CD4-positive, alpha-beta T cell treated with Interferon gamma for 1 hour (primary cell): ENCODE data around the gene NALCN.

Experiments
- DNase-seq: peaks from one replicate; pipeline ENCODE4 v3.0.0-alpha.2; 2020

Gene NALCN

DNA sequence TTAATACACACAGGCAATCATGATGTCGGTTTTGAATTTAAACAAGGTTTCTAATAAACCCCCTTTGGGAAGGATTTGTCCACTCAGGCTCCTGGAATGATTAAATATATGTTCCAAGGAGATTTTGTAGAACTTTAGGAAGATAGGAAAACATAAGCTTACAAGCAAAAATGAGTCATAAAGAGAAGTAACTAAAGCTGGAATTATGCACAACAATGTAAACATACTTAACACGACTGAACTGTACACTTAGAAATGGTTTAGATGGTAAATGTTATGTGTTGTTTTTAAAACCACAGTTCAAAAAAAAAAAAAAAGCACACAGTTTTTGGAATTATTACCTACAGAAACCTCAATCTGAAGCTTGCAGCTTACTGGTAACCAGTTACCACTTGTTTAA is 304.4 kb downstream of the NALCN start:
- no peak for DNase-seq

DNA sequence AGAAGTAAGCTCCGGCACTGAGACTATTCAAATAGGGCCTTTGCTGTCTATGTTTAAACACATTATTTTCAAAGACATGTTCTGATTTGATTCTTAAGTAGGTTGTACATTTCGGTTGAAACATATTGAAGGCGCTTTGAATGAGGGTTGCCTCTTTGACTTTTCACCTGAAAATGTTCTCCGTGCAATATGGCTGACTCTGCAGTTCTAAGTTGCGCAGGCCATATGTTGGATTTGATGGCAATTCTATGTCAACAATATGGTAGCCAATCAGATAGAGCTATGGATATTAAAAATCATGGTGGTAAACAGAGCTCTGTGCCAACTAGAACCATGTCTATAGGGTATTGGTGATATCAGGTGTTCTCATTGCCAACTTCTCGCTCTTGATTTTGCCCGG is 307.3 kb downstream of the NALCN start:
- no peak for DNase-seq

DNA sequence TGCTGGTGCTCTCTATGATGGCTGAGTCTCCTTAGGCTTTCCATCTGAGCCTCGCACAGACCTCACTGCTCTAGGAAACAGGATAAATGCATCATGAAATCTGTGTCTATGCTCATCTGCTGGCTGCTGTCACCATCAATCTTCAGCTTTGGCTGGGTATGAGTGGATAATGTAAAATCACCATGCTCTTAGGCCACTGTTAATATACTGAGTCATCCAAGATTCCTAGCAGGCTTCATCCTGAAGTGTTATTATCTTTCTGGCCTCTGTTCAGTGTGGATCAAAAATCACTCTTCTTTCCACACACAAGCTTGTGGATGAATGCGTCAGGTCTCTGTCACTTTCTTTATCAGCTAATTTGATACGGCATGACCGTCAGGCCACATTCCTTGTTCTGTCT is 317.4 kb downstream of the NALCN start:
- no peak for DNase-seq

DNA sequence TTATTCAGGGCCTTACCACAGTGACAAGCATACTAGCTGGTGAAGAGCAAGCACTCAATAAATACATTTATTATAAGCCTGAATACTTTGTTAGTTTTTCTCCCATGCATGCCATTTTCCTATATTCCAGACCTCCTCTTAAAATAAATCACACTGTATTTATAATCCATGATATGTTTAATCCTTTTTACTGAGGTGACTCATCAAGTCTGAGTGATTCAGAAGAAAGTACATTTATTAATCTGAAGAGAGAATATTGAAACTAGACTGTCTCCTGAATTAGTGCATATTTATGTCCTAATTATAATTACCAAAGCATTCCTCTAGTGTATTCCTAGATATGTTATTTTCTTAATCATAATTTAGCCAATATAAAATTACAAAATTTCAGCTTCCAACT is 323.3 kb downstream of the NALCN start:
- DNase-seq: no peak

DNA sequence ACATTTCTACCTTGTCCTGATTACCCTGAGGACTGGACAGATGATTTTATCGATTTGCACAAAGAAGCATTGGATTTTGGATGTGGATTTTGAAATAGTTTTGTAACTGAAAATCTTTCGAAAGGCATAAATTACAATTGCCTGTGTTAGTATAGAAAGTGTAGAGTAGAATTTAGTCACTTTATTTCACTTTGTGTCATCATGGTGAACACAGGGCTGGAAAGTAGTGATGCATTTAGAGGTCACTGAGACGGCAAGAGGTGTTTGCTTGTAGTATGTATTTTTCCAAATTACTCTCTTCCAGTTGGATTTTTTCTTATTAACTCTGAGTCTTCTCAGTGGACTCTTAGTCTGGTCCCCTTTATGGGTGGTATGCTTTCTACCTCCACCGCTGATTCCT is 326.0 kb downstream of the NALCN start:
- no peak for DNase-seq

DNA sequence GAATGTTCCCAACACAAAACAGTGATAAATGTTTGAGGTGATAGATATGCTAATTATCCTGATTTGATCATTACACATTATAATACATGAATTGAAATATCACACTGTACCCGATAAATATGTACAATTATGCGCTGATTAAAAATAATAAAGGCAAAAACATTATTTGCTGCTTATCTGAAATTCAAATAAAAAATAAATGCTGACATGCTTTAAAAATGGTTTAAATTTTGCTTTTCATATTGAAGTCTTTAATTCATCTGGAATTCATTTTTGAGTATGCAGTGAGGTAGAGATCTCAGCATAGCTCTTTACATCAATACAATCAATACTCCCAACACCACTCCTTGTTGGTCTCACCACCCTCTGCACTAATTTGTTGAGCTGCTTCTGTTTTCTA is 330.8 kb downstream of the NALCN start:
- no peak for DNase-seq

DNA sequence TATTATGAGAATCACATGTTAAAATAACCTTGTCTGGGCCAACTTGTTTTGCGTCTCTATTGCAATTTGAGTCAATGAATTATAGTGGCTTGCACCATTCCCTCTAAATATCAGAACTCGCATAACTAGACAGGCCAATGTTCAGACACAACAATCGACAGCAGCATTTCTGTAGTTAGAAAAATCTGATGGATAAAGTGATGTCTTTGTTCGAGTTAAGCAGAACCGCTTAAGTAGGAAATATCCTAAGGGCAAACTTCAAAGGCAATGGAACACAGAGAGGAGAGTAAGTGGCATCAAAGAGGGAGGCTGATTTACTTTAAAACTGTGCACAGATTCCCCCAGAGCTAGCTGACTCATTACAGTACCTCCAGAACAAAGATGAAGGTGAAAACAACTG is 333.9 kb downstream of the NALCN start:
- no peak for DNase-seq

DNA sequence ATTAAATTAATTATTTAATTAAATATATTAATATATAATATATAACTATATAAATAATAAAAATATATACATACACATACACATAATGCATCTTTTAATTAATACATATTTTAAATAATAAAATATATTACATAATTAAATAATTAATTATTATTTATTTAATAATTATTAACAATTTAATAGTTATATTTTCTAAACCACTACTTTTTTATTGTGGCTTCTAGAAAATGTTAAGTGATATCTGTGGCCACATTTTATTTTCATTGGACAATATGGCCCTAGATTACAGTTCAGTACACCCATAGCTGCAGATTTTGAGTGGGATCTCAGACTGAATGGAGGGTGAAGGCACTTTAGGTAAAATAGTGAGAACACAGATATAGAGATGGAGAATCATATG is 335.7 kb downstream of the NALCN start:
- DNase-seq: no peak

DNA sequence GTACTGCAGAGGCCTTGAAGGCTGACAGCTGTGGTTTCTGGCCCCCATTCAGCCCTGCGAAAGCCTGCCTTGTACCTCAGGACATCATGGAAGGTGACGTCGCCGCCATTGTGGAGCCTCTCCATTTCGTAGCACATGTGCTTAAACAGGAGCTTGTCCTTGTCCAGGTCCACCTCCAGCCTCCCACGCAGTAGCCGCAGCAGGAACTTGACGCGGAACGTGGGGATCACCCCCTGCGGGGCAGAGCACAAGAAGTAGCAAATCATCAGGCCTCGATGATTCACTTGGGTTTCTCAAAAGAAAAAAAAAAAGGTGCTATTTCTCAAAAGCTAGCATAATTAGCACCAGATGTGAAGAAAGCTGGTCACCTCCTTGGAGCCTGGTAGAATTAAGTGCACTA is 351.0 kb downstream of the NALCN start:
- DNase-seq: no peak

DNA sequence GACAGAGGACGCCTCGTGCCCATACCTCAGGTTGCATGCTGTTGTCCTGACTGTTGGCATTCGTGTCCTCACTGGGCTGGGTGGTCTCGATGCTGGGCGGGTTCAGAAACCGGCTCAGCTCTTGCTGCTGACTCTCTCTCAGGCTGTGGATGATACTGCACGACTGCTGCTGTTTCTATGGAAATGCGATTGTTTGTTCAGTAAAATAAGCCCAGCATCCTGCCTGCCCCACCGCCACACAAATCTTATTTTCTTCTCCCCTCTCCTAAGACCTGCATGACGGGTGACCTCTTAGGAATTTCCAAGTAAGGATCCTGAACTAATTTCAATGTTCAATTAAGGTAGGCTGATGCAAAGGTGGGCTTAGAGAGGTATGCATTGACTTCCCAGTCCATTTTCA is 356.5 kb downstream of the NALCN start:
- DNase-seq: no peak

DNA sequence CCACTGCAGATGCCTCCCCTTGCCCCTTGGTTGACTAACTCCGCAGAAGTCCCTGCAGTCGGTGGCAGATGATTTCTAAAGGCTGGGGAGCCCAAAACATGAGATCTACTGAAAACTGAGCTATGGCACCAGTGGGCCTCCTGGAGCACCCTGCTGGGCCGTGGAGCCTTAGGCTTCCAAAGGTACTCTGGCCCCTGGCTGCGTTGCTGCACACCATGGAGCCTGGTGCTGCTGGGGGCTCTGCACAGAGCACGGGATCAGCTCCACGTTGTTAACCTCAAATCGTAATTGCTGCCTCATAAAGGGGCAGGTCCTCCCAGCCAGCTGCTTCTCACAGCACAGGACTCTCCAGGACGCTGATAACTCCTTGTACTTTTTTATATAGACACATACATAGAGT is 357.5 kb downstream of the NALCN start:
- no peak for DNase-seq

DNA sequence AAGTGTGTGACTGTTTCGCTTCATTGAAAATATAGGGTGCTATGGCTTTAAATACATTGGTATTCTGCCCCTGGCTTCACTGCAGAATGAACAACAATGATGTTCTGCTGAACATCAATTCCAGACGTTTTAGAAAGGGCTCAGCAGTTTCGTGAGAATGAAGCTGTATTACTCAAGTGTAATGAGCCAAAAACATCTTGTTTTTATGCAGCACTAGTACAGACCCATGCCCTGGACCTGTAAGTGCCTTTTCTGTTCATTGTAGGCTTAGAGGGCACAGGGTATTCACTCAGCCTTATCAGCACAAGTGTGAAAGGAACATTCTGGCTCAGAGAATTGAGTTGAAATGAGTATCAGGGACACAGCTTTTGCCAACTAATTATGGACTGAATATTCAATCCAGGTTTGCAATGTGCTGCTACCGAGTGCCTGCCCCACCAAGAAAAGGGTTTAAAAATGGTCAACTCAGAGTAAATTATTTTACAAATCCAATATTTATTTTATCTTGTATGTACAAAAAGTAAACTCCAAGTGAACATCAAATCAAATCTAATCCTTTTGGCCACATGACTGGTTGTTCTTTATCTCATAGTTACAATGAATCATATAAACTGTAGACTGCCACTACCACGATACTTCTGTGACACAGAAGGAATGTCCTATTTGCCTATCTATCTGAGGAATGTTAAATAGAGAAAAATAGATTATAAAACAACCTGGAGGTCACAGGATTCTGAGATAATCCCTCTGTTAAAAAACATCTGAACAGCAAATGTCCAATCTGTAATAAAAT is 362.8 kb downstream of the NALCN start:
- DNase-seq: no peak

DNA sequence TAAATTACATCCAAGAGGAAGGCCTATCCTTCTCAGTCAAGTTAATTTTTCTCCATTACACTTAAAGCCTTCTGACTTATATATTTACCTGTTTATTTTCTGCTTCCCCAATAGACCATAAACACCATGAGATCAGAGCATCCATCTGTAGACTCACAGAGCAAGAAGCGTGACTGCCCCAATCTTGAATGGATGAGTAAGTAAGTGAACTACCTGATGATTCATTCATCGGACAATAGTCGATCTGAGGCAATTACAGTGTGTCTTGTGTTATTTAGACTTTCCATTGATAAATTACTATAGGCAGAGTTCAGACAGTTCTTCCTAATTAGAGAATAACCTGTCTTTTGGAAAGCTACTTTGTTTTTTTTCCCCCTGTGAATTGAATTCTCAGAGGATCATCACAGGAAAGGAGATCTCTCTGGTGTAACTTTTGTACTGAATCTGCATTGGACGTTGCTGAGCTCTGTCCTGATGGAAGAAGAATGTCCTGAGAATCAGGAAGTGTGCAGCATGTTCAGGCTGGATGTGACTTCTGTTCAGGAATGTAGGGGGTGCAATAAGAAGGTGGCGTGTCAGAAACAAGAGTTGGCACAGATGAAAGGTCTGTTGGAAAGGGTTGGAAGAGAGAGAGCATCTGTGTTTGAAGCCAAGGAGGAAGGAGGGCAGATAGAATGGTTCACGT is 367.0 kb downstream of the NALCN start:
- no peak for DNase-seq

DNA sequence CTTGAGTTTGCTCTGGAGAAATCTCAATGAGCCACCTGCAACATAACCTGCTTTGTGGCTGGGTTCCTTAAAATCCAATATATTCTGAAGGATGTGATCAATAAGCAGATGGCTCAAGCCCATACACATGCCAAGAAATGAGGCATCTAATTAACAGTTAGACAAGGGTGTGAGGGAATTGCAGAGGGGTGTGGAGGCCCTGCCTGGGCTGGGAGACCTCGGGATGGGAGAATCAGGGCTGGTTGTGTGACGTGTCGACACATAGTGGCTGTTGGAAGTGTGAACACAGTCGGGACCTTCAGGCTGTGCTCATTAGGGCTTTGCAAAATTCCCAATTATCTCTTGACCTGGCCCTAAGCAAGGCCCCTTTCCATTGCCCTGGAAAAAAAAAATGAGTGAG is 379.8 kb downstream of the NALCN start:
- DNase-seq: no peak

DNA sequence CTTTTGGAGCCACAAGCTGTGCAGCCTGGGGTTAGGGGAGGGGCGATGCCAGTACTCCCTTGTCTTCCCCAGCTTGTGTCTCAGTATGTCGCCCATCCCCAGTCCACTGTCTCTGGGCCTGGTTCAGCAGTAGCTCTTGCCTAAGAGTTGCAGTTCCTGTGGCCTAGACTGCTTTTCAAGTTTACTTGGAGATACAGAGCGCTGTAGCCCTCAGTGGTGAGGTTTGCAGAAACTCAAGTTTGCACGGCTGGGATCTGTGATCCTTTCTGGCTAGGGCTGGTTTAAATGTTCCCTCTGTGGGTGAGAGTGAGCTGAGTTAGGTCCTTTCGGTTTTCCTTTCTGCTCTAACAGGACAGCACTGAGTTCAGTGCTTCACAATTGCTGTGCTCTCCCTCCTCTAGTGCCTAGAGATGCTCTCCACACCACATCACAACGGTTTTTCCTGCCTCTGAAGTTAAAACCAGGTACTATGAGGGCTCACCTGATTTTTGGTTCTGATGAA is 381.1 kb downstream of the NALCN start:
- no peak for DNase-seq

DNA sequence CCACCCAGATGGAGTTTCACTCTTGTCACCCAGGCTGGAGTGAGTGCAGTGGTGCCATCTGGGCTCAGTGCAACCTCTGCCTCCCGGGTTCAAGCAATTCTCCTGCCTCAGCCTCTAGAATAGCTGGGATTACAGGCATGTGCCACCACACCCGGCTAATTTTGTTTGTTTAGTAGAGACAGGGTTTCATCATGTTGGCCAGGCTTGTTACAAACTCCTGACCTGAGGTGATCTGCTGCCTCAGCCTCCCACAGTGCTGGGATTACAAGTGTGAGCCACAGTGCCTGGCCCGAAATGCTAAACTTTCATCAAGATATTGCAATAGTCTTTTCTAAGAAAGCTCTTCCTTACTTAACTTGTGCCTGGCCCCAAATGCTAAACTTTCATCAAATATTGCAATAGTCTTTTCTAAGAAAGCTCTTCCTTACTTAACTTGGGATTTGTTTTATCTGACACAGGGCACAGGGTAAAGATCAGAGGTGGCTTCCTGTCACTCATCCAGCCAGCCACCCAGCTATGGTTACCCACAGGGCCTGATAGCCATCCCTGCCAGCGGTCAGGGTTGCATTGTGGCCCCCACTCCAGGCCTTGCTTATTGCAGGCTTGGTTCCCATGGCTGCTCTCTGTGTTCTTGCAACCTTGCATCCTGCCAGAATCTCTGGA is 389.4 kb downstream of the NALCN start:
- DNase-seq: no peak

DNA sequence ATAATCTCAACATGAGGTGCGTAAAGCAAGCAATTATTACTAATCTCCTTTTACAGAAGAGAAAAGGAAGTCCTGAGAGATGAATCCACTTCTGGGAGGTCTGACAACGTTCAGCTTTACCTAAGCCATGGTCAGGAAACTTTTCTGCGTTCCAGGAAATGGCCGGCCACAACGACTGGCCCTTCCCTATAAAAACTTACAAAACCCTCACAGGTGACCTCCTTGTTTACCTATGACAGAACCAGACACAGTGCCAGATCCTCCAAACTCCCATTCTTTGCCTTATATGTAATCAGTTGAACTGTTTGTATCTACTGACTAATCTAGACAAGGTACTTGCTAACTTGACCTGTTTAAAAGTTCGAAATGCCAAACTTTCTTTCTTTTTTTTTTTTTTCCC is 390.0 kb downstream of the NALCN start:
- DNase-seq: no peak

DNA sequence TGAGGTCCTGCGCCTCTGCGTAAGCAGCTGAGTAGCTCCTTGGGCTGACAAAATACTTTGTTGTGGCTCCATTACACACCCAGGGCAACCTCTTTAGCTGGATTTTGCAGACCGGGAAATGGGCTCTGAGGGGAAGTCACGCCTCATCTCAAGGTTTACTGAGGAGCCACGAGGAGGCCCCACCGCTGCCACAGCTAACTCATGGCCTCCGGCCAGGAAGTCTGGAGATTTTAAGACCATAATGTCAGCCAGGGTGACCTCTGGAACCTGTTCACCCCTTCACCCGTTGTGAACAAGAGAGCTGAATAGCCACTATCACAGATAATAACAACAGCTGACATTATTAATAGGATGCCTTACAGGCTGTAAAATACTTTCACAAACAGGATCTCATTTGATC is 390.4 kb downstream of the NALCN start:
- DNase-seq: no peak

DNA sequence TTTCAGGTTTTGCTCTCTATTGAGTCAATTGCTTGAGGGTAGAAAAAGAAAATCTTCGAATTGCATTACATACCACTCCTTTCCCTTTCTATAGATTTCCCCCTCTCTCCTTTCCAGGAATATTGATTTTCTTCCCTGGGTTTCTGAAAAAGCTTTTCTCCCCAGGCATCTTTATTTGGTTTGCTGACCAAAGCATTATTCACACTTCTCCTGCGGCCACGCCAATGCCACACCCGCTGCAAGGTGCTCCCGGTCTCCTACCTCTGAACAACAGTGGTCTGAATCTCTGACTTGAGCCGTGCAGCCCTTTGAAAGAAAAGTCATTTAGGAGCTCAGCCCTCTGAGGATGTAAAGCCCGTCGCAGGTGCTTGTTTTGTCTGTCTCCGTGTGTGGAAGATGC is 390.8 kb downstream of the NALCN start:
- no peak for DNase-seq

DNA sequence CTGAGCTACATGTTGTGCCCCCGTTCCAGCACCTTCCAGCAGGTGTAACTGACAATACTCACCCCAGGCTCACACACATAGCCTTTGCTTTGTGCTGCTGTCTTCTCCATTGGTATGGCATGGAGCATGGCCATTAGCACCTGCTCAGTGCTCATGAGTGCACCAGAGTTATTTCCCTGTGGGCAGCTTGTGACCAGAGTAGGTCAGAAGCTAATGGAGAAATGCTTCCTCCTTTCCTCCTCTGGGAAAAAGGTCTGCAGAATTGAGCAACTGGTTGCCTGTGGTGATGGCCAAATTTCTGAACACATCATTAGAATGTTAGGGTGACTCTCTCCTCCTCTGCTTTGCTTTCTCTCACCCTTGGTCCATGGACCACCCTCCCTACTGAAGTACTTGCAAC is 397.2 kb downstream of the NALCN start:
- no peak for DNase-seq

DNA sequence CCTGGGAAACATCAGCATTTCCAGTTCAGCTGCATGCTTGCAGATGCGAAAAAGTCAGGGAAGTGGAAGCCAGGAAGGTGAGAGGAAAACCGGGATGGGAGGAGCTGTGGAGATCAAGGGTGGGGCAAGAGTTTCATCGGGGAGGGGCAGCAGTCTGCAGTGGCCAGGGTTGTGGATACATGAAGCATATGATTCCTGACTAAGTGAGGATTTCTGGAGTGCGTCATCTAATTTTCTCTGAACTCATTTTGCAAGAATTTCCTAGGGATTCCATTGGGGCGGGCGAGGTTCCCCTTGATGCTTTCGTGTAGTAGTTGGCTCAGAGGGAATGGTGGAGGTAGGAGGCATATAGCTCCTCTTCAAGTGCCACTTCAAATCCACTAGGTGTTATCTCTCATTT is 397.6 kb downstream of the NALCN start:
- no peak for DNase-seq

DNA sequence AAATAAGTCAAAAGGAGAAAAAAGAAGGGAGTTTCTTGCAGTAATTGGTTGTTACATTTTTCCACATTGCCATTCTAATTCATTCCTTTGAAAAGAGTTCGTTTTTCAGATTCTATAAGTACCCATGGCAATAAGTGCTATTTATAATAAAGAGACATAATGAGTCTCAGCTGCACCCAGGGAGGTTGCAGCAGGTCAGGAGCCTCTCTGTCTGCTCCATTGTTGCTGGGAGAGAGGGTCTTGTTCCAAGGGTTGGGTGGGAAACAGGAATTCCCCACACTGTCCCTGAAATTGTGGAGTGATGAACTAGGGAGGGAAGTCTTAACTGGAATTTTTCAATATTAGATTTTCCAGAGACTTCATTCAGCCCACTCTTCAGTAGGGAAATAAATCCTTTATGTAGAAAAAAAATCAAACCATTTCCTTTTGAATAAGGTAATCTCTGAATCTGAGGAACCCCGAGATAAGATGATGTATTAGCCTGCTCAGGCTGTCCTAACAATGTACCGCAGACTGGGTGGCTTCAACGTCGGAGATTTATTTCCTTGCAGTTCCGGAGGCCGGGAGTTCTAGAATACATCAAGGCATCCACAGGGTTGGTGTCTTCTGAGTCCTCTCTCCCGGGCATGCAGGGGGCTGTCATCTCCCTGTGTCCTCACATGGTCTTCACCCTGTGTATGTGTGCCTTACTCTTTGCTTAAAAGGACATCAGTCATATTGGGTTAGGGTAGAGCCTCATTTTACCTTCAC is 399.0 kb downstream of the NALCN start:
- DNase-seq: no peak

DNA sequence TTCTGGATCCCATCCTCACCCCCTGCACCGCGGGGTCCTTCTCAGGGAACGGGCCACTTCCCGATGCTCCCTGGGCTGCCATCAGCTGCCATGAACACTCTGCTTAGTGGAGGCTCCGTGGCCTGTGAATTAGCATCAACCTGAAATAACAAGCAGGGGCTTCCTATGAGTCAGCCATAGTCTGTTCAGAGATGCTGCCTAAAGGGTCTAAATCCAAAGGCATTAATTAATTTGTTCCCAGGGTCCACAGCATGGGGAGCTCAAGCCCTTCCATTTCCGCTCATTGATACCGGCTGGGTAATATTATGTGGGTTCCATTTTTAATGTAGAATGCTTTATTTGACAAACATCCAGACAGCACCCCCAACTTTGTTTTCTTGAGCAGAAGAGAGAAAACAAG is 399.8 kb downstream of the NALCN start:
- DNase-seq: no peak
